ENCODE measurements around the gene DOCK1. TPM values are rescaled to one million over a fixed set of nuclear protein-coding genes. Genes with fewer than 3 reads are reported as not detected.
"Not testable (repeated sequence)": the region's sequence is repeated elsewhere in the genome, so short reads cannot be mapped to it uniquely, and the experiment has no call there.

Gene DOCK1
- total RNA-seq, 1 donor from 2014 or later, result 25.8 TPM

GRCh38 chr10:126910196-126910595 is 5.0 kb downstream of the DOCK1 start:
- no peaks in the 10 kb centered on the region for H3K4me1 ChIP-seq
- H3K4me3 ChIP-seq, result no peak overlapping the region
- no peaks in the 10 kb centered on the region for H3K9me3 ChIP-seq
- intact Hi-C loops (cut with DNase I), result no loop called here
- TF ChIP-seq CTCF (IDR thresholded peaks at IDR 0.05), result no peak
- no peaks in the 10 kb centered on the region for H3K36me3 ChIP-seq
- H3K27me3 ChIP-seq, result no peaks in the 10 kb centered on the region
- H3K27ac ChIP-seq, result no peak overlapping the region
- no peak for DNase-seq (ENCODE audit: low spot score in 2 of 2)

GRCh38 chr10:126910798-126911197 is 5.6 kb downstream of the DOCK1 start:
- intact Hi-C loops (cut with DNase I), result no loop called here
- no peak for DNase-seq (ENCODE audit: low spot score in 2 of 2)
- no peaks in the 10 kb centered on the region for H3K9me3 ChIP-seq
- H3K27ac ChIP-seq, result no peak overlapping the region
- no peaks in the 10 kb centered on the region for H3K27me3 ChIP-seq
- no peaks in the 10 kb centered on the region for H3K36me3 ChIP-seq
- no peaks in the 10 kb centered on the region for H3K4me1 ChIP-seq
- no peak overlapping the region for H3K4me3 ChIP-seq
- TF ChIP-seq CTCF (IDR thresholded peaks at IDR 0.05), result no peak

DNA sequence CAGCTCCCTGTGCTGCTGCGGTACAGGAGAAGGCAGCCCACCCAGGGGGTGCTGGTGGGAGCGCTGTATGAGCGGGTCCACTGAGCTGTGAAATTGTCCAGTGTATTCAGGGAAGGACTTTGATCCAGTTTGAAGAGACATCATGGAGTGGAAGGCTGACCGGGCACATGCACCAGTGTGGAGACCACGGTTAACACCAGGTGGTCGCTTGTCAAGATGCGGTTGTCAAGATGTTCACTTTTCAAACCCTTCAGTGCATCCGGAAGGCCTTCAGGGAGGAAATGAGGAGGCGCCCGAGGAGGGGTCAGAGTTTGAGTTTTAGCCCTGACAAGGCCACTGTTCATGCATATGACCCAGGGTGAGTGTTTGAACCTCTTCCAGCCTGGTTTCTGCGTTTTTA is 6.1 kb downstream of the DOCK1 start:
- DNase-seq (ENCODE audit: low spot score in 2 of 2), result no peak
- Histone ChIP-seq H3K4me1 (no peaks in the 10 kb centered on the region), H3K27ac (no peak overlapping the region), H3K27me3 (no peaks in the 10 kb centered on the region), H3K4me3 (no peak overlapping the region), H3K36me3 (no peaks in the 10 kb centered on the region), H3K9me3 (no peaks in the 10 kb centered on the region)
- no peak for TF ChIP-seq CTCF (IDR thresholded peaks at IDR 0.05)
- intact Hi-C loops (cut with DNase I), result no loop called here

DNA sequence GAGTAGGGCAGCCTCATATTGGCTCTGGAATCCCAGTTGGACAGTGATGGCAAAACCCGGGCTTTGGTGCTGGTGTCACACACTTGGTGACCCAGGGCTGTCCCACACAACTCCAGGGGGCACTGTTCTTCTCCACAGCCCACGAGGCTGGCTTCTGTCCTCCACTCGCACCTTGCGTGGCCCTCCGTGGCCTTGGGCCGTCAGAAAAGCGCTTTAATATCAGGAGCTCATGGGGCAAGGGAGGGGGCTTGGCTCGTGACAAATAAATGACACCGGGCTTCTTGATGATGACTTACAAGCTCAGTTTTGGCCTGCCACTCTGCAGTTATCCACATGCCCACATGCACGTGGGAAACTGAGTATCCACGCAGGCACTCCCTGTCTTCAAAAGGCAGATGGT is 8.1 kb downstream of the DOCK1 start:
- TF ChIP-seq CTCF (IDR thresholded peaks at IDR 0.05), result no peak
- no peaks in the 10 kb centered on the region for H3K4me1 ChIP-seq
- DNase-seq (ENCODE audit: low spot score in 2 of 2), result no peak

GRCh38 chr10:126914561-126914960 is 9.3 kb downstream of the DOCK1 start:
- Histone ChIP-seq H3K9me3 (no peaks in the 10 kb centered on the region), H3K4me3 (no peak overlapping the region), H3K27ac (no peak overlapping the region), H3K36me3 (no peaks in the 10 kb centered on the region), H3K27me3 (no peaks in the 10 kb centered on the region), H3K4me1 (no peaks in the 10 kb centered on the region)
- TF ChIP-seq CTCF (IDR thresholded peaks at IDR 0.05), result no peak
- intact Hi-C loops (cut with DNase I), result no loop called here
- DNase-seq (ENCODE audit: low spot score in 2 of 2), result no peak

More for the DNA sequence above, 8.1 kb downstream of the DOCK1 start:
- Histone ChIP-seq H3K27me3 (no peaks in the 10 kb centered on the region), H3K36me3 (no peaks in the 10 kb centered on the region), H3K27ac (no peak overlapping the region), H3K9me3 (no peaks in the 10 kb centered on the region), H3K4me3 (no peak overlapping the region)
- intact Hi-C loops (cut with DNase I), result no loop called here

GRCh38 chr10:126916952-126917351 is 11.7 kb downstream of the DOCK1 start:
- H3K9me3 ChIP-seq; H3K4me3 ChIP-seq; DNase-seq (ENCODE audit: low spot score in 2 of 2); H3K27ac ChIP-seq; H3K27me3 ChIP-seq; intact Hi-C loops (cut with DNase I); H3K36me3 ChIP-seq; H3K4me1 ChIP-seq: not testable (repeated sequence)
